GM23338 (cell line): Measurements from ENCODE around the gene UBAP1L. TPM values are rescaled to one million over a fixed set of nuclear protein-coding genes. Genes with fewer than 3 reads are reported as not detected.

Experiments
- ATAC-seq: fragments of 200-7000 bp; cut with Tn5 transposase; 3 replicates; pipeline ENCODE4 v1.9.1; 2020
- DNase-seq: peaks from one replicate; pipeline ENCODE4 v3.0.0-alpha.2; 2015; ENCODE audit warnings: low spot score
- H2AFZ ChIP-seq: fragments of 200-600 bp; sonication (generic); 2 replicates; pipeline ENCODE4 v1.8.0; 2016; ENCODE audit warnings: antibody characterized with exemption, mild to moderate bottlenecking, moderate library complexity
- H3F3A ChIP-seq: fragments of 200-600 bp; sonication (generic); replicated peaks from 2 replicates; pipeline ENCODE4 v1.8.0; 2017; ENCODE audit warnings: antibody characterized with exemption, mixed run types, low read depth
- H3K27ac ChIP-seq: fragments of 200-600 bp; sonication (generic); 2 replicates; pipeline ENCODE4 v1.6.1; 2016; ENCODE audit warnings: low read depth
- H3K27me3 ChIP-seq: fragments of 200-600 bp; sonication (generic); 2 replicates; pipeline ENCODE4 v1.8.0; 2016; ENCODE audit warnings: mild to moderate bottlenecking, mixed run types, moderate library complexity; ENCODE audit not compliant: insufficient read depth
- H3K36me3 ChIP-seq: fragments of 200-600 bp; sonication (generic); 2 replicates; pipeline ENCODE4 v1.8.0; 2016; ENCODE audit warnings: mild to moderate bottlenecking; ENCODE audit not compliant: insufficient read depth
- H3K4me1 ChIP-seq: fragments of 200-600 bp; sonication (generic); 2 replicates; pipeline ENCODE4 v1.8.0; 2016; ENCODE audit warnings: mild to moderate bottlenecking, moderate library complexity; ENCODE audit not compliant: insufficient read depth
- H3K4me2 ChIP-seq: fragments of 200-600 bp; sonication (generic); 2 replicates; pipeline ENCODE4 v1.7.1; 2017; ENCODE audit warnings: mixed run types
- H3K4me3 ChIP-seq: fragments of 200-600 bp; sonication (generic); 2 replicates; pipeline ENCODE4 v1.6.1; 2016; ENCODE audit warnings: mixed run types
- H3K79me2 ChIP-seq: fragments of 200-600 bp; sonication (generic); replicated peaks from 2 replicates; pipeline ENCODE4 v1.8.0; 2017; ENCODE audit warnings: mild to moderate bottlenecking; ENCODE audit not compliant: insufficient read depth
- H3K9me2 ChIP-seq: fragments of 200-600 bp; sonication (generic); 2 replicates; pipeline ENCODE4 v1.8.0; 2017; ENCODE audit not compliant: insufficient read depth
- H4K20me1 ChIP-seq: fragments of 200-600 bp; sonication (generic); replicated peaks from 2 replicates; pipeline ENCODE4 v1.8.0; 2017; ENCODE audit warnings: mild to moderate bottlenecking; ENCODE audit not compliant: insufficient read depth
- H3K27ac Mint-ChIP-seq: 2 replicates; pipeline ENCODE4 v1.8.0; 2020; ENCODE audit warnings: inconsistent platforms, mild to moderate bottlenecking, moderate library complexity, mixed read lengths
- H3K27me3 Mint-ChIP-seq: 3 replicates; pipeline ENCODE4 v1.8.0; 2022; ENCODE audit warnings: low read depth, mild to moderate bottlenecking, moderate library complexity, mixed read lengths, inconsistent platforms; ENCODE audit not compliant: insufficient read depth, poor library complexity
- H3K36me3 Mint-ChIP-seq: 3 replicates; pipeline ENCODE4 v1.8.0; 2021; ENCODE audit warnings: low read depth, mild to moderate bottlenecking, inconsistent platforms, moderate library complexity, mixed read lengths
- H3K4me1 Mint-ChIP-seq: 3 replicates; pipeline ENCODE4 v1.8.0; 2020; ENCODE audit warnings: mild to moderate bottlenecking, inconsistent platforms, mixed read lengths
- H3K4me3 Mint-ChIP-seq: 3 replicates; pipeline ENCODE4 v1.8.0; 2021; ENCODE audit warnings: moderate library complexity, mild to moderate bottlenecking, inconsistent platforms, mixed read lengths
- H3K9me3 Mint-ChIP-seq: 3 replicates; pipeline ENCODE4 v1.8.0; 2020; ENCODE audit warnings: moderate library complexity, mild to moderate bottlenecking, inconsistent platforms, mixed read lengths
- CREB1 ChIP-seq: fragments of 250-450 bp; sonication (Bioruptor Pico); IDR thresholded peaks from 2 replicates; pipeline ENCODE4 v1.5.0; 2020; ENCODE audit warnings: low read depth, mild to moderate bottlenecking, moderate library complexity
- CTCF ChIP-seq, 2 experiments: fragments of 200-600 bp in 1 of 2; sonication (generic) in 1 of 2; conservative IDR thresholded peaks; 2 replicates each; pipeline versions ENCODE4 v1.5.1 to v1.6.1; 2016 to 2017; ENCODE audit warnings: antibody characterized with exemption in 2 of 2, low read depth in 2 of 2, mild to moderate bottlenecking in 2 of 2, moderate library complexity in 1 of 2
- ETS1 ChIP-seq: IDR thresholded peaks from 2 replicates; pipeline ENCODE4 v1.6.1; 2016; ENCODE audit warnings: antibody characterized with exemption
- EZH2 ChIP-seq: fragments of 200-600 bp; sonication (generic); IDR thresholded peaks from one replicate; pipeline ENCODE4 v1.8.0; 2017; ENCODE audit warnings: antibody characterized with exemption, mild to moderate bottlenecking, low read depth; ENCODE audit not compliant: unreplicated experiment
- EZH2phosphoT487 ChIP-seq: fragments of 200-600 bp; sonication (generic); IDR thresholded peaks from one replicate; pipeline ENCODE4 v1.8.1; 2018; ENCODE audit warnings: antibody characterized with exemption; ENCODE audit not compliant: unreplicated experiment
- JUNB ChIP-seq: IDR thresholded peaks from one replicate; pipeline ENCODE4 v1.6.1; 2016; ENCODE audit warnings: antibody characterized with exemption; ENCODE audit not compliant: unreplicated experiment
- NANOG ChIP-seq: IDR thresholded peaks from 2 replicates; pipeline ENCODE4 v1.6.1; 2016; ENCODE audit warnings: antibody characterized with exemption, borderline replicate concordance
- POLR2AphosphoS5 ChIP-seq: IDR thresholded peaks from 2 replicates; pipeline ENCODE4 v1.6.1; 2016; ENCODE audit warnings: antibody characterized with exemption, low read depth
- REST ChIP-seq: IDR thresholded peaks from one replicate; pipeline ENCODE4 v1.6.1; 2018; ENCODE audit warnings: antibody characterized with exemption; ENCODE audit not compliant: unreplicated experiment
- STAT1 ChIP-seq: IDR thresholded peaks from one replicate; pipeline ENCODE4 v1.6.1; 2016; ENCODE audit warnings: antibody characterized with exemption; ENCODE audit not compliant: unreplicated experiment
- ZNF114 ChIP-seq: fragments of 250-450 bp; sonication (Bioruptor Pico); IDR thresholded peaks from 2 replicates; pipeline ENCODE4 v1.5.0; 2020; ENCODE audit warnings: mild to moderate bottlenecking, moderate library complexity
- ZNF331 ChIP-seq: fragments of 250-450 bp; sonication (Bioruptor Pico); IDR thresholded peaks from 2 replicates; pipeline ENCODE4 v1.5.0; 2020; ENCODE audit warnings: low read depth, mild to moderate bottlenecking, moderate library complexity
- ZNF462 ChIP-seq: fragments of 250-450 bp; sonication (Bioruptor Pico); IDR thresholded peaks from 2 replicates; pipeline ENCODE4 v1.5.0; 2020; ENCODE audit warnings: mild to moderate bottlenecking, moderate library complexity
- polyA plus RNA-seq: library from polyadenylated mRNA; unstranded; fragments of >200 nt; fragmentation: Nextera tagmentation; extraction: Ambion mirVana; gene quantifications from 2 replicates; pipeline ENCODE4 v1.2.1, GENCODE V29; 2016
- total RNA-seq: library from RNA; depleted of rRNA; stranded (reverse); fragments of >200 nt; shearing (Covaris generic); gene quantifications from 2 replicates; pipeline ENCODE4 v1.2.3, GENCODE V29; 2014

UBAP1L gene
- total and polyA plus RNA-seq, 2 experiments from 2014 or later, result 0.53 to 1.5 TPM

GRCh38 chr15:65105038-65105437 is 10.0 kb downstream of the UBAP1L start:
- H3K27me3 Mint-ChIP-seq, result peaks cover 11% of the 10 kb centered on the region
- H3K27ac ChIP-seq, result no peak overlapping the region
- H3K36me3 ChIP-seq, result no peaks in the 10 kb centered on the region
- no peak overlapping the region for H2AFZ ChIP-seq
- H3K9me3 Mint-ChIP-seq, result no peaks in the 10 kb centered on the region
- peaks cover 4% of the 10 kb centered on the region; the same call in 1 of the 3 replicates for H3K4me1 Mint-ChIP-seq
- H3K4me3 Mint-ChIP-seq, result no peak overlapping the region
- H3K4me1 ChIP-seq, result peaks cover 5% of the 10 kb centered on the region; the same call in 1 of the 2 replicates
- H3K27ac Mint-ChIP-seq, result no peak overlapping the region
- H3K4me3 ChIP-seq, result no peak overlapping the region
- H3K4me2 ChIP-seq, result no peak overlapping the region
- ATAC-seq (no peak), DNase-seq (no peak)
- H3K9me2 ChIP-seq, result no peaks in the 10 kb centered on the region
- TF ChIP-seq ZNF114 (CRISPR knock-in tag) (no peak), NANOG (no peak), ZNF462 (no peak), REST (no peak), JUNB (no peak), EZH2phosphoT487 (no peak), ETS1 (no peak), CREB1 (no peak), ZNF331 (CRISPR knock-in tag) (no peak), STAT1 (no peak), CTCF (conservative IDR thresholded peaks at IDR 0.05; ENCODE audit: low read depth in 2 of 2) (no peak), POLR2AphosphoS5 (no peak), EZH2 (no peak)
- no peaks in the 10 kb centered on the region; the same call in 1 of the 2 replicates for H4K20me1 ChIP-seq
- H3K36me3 Mint-ChIP-seq, result no peaks in the 10 kb centered on the region
- peaks cover 13% of the 10 kb centered on the region for H3K27me3 ChIP-seq
- no peaks in the 10 kb centered on the region for H3K79me2 ChIP-seq
- no peaks in the 10 kb centered on the region for H3F3A ChIP-seq
